Gastroesophageal sphincter (tissue), 4 donors: ENCODE data around the gene TFB1M. TPM values are rescaled to one million over a fixed set of nuclear protein-coding genes. Genes with fewer than 3 reads are reported as not detected.

ENCODE experiments used
- ATAC-seq: fragments of 150-250 bp; one replicate; pipeline ENCODE4 v1.9.1; 2016; ENCODE audit warnings: mild to moderate bottlenecking, moderate library complexity
- H3K27ac ChIP-seq, 4 donors: fragments of 200-600 bp; sonication (generic) in 3 of 4; 1 replicate in 3 of 4; 2 replicates in 1 of 4; pipeline ENCODE4 v1.5.1; 2016 to 2019
- H3K27me3 ChIP-seq: fragments of 200-600 bp; sonication (generic); one replicate; pipeline ENCODE4 v1.5.1; 2019
- H3K36me3 ChIP-seq, 2 donors: fragments of 200-600 bp; sonication (generic); one replicate each; pipeline ENCODE4 v1.5.1; 2019; ENCODE audit warnings: control low read depth in 1 of 2
- H3K4me1 ChIP-seq, 3 donors: fragments of 200-600 bp; sonication (generic); 1 replicate in 2 of 3; 2 replicates in 1 of 3; pipeline ENCODE4 v1.5.1; 2016 to 2019; ENCODE audit warnings: control low read depth in 2 of 3
- H3K4me3 ChIP-seq, 2 donors: fragments of 200-600 bp; sonication (generic); one replicate each; pipeline ENCODE4 v1.5.1; 2019; ENCODE audit warnings: mild to moderate bottlenecking in 1 of 2, moderate library complexity in 1 of 2
- H3K9me3 ChIP-seq, 3 donors: fragments of 200-600 bp; sonication (generic); one replicate each; pipeline ENCODE4 v1.5.1; 2017 to 2019; ENCODE audit warnings: control low read depth in 2 of 3
- CTCF ChIP-seq, 4 experiments: fragments of 200-600 bp in 2 of 4; fragments of 450-650 bp in 2 of 4; sonication (generic) in 1 of 4; IDR thresholded peaks; one replicate each; pipeline ENCODE4 v1.5.1; 2017 to 2019; ENCODE audit warnings: antibody characterized with exemption in 4 of 4, mild to moderate bottlenecking in 2 of 4, moderate library complexity in 2 of 4
- EP300 ChIP-seq: sonication (generic); formaldehyde crosslinking; IDR thresholded peaks from one replicate; pipeline ENCODE4 v1.6.1; 2017; ENCODE audit warnings: antibody characterized with exemption, mild to moderate bottlenecking
- POLR2A ChIP-seq, 2 donors: fragments of 450-650 bp; IDR thresholded peaks; one replicate each; pipeline ENCODE4 v1.6.1; 2017; ENCODE audit warnings: antibody characterized with exemption in 2 of 2, mild to moderate bottlenecking in 2 of 2, moderate library complexity in 1 of 2
- POLR2AphosphoS5 ChIP-seq: sonication (generic); formaldehyde crosslinking; IDR thresholded peaks from one replicate; pipeline ENCODE4 v1.6.1; 2017; ENCODE audit warnings: antibody characterized with exemption
- WGBS, 2 donors: methylation state at CpG; one replicate each; pipeline ENCODE4 v1.1.5; 2018; ENCODE audit warnings: low coverage in 1 of 2; 5-methylcytosine and 5-hydroxymethylcytosine counted together
- total RNA-seq, 4 donors: library from RNA; depleted of rRNA; stranded (reverse); fragments of >200 nt; gene quantifications; one replicate each; pipeline ENCODE4 v1.1.0, GENCODE V29; 2016

The TFB1M gene
- total RNA-seq, 4 donors from 2014 or later = 6.7 to 16.4 (median 12.5) TPM

- peak overlapping the region; percentile 8 to 71 (median 70) for H3K27ac ChIP-seq
- no peaks in the 10 kb centered on the region for H3K36me3 ChIP-seq
- H3K4me3 ChIP-seq = no peak overlapping the region
- TF ChIP-seq POLR2A (IDR thresholded peaks at IDR 0.05) (no peak), CTCF (IDR thresholded peaks at IDR 0.05) (no peak), POLR2AphosphoS5 (no peak), EP300 (no peak)
- no peak for ATAC-seq
- peaks cover 0 to 40% (median 0%) of the 10 kb centered on the region in 3 donors for H3K4me1 ChIP-seq
- WGBS, 2 donors = 80 to 90% methylated on average over 4 to 17 of the region's 19 CpGs
- no peaks in the 10 kb centered on the region for H3K27me3 ChIP-seq
- no peaks in the 10 kb centered on the region for H3K9me3 ChIP-seq
Measured at GRCh38 chr6:155240905-155241600, 73.2 kb downstream of the TFB1M start.

- TF ChIP-seq POLR2A (IDR thresholded peaks at IDR 0.05) (no peak), CTCF (IDR thresholded peaks at IDR 0.05) (no peak), POLR2AphosphoS5 (no peak), EP300 (no peak)
- Histone ChIP-seq H3K9me3 (no peaks in the 10 kb centered on the region), H3K4me1 (peaks cover 0 to 49% (median 0%) of the 10 kb centered on the region in 3 donors), H3K27me3 (no peaks in the 10 kb centered on the region), H3K36me3 (no peaks in the 10 kb centered on the region), H3K4me3 (no peak overlapping the region), H3K27ac (no peak overlapping the region)
- no peak for ATAC-seq
- 100% methylated on average over 1 of the region's 1 CpG; no CpG with 5 or more reads in 1 of the 2 donors for WGBS, 2 donors
Measured at GRCh38 chr6:155237613-155238012, 76.7 kb downstream of the TFB1M start.

GRCh38 chr6:155235087-155235486 is 79.2 kb downstream of the TFB1M start:
- WGBS, 2 donors = 31 to 42% methylated on average over 5 of the region's 5 CpGs
- peak overlapping the region; percentile 43 to 79 (median 59) for H3K27ac ChIP-seq
- ATAC-seq = no peak
- H3K9me3 ChIP-seq = no peaks in the 10 kb centered on the region
- H3K4me3 ChIP-seq = no peak overlapping the region
- H3K4me1 ChIP-seq = peaks cover 0 to 29% (median 0%) of the 10 kb centered on the region in 3 donors
- no peaks in the 10 kb centered on the region for H3K36me3 ChIP-seq
- no peaks in the 10 kb centered on the region for H3K27me3 ChIP-seq
- TF ChIP-seq EP300 = no peak
- TF ChIP-seq CTCF (IDR thresholded peaks at IDR 0.05) = no peak
- TF ChIP-seq POLR2A (IDR thresholded peaks at IDR 0.05) = no peak
- TF ChIP-seq POLR2AphosphoS5 = no peak

- H3K4me3 ChIP-seq = no peak overlapping the region
- no peak for TF ChIP-seq POLR2AphosphoS5
- TF ChIP-seq POLR2A (IDR thresholded peaks at IDR 0.05) = no peak
- TF ChIP-seq CTCF (IDR thresholded peaks at IDR 0.05) = no peak
- no peak for TF ChIP-seq EP300
- no peaks in the 10 kb centered on the region for H3K9me3 ChIP-seq
- peaks cover 0 to 28% (median 0%) of the 10 kb centered on the region in 3 donors for H3K4me1 ChIP-seq
- no peaks in the 10 kb centered on the region for H3K27me3 ChIP-seq
- H3K27ac ChIP-seq = peak overlapping the region; percentile 43 to 79 (median 59)
- H3K36me3 ChIP-seq = no peaks in the 10 kb centered on the region
- WGBS, 2 donors = 62 to 84% methylated on average over 2 to 4 of the region's 4 CpGs
- no peak for ATAC-seq
Measured at GRCh38 chr6:155234687-155235086, 79.6 kb downstream of the TFB1M start.

GRCh38 chr6:155234167-155234566 is 80.1 kb downstream of the TFB1M start:
- TF ChIP-seq EP300 (no peak), POLR2A (IDR thresholded peaks at IDR 0.05) (no peak), POLR2AphosphoS5 (no peak), CTCF (IDR thresholded peaks at IDR 0.05) (no peak)
- Histone ChIP-seq H3K36me3 (no peaks in the 10 kb centered on the region), H3K4me3 (no peak overlapping the region), H3K27ac (peak overlapping the region in 3 of 4 donors; percentile 52 to 79 (median 66)), H3K27me3 (no peaks in the 10 kb centered on the region), H3K4me1 (peaks cover 0 to 31% (median 2%) of the 10 kb centered on the region in 3 donors), H3K9me3 (no peaks in the 10 kb centered on the region)
- no peak for ATAC-seq
- WGBS, 2 donors = 92 to 94% methylated on average over 1 to 3 of the region's 4 CpGs
